NK-92 treated with Interleukin-12 subunit alpha and Interleukin-12 subunit beta, amount 100 ng/mL, for 24 hours (cell line): ENCODE measurements around the gene EFNA2.
"Not testable (repeated sequence)": the region's sequence is repeated elsewhere in the genome, so short reads cannot be mapped to it uniquely, and the experiment has no call there.

Experiments used
- DNase-seq: peaks from one replicate; lab custom pipeline; 2025; lab: John Stamatoyannopoulos, UW

The EFNA2 gene

DNA sequence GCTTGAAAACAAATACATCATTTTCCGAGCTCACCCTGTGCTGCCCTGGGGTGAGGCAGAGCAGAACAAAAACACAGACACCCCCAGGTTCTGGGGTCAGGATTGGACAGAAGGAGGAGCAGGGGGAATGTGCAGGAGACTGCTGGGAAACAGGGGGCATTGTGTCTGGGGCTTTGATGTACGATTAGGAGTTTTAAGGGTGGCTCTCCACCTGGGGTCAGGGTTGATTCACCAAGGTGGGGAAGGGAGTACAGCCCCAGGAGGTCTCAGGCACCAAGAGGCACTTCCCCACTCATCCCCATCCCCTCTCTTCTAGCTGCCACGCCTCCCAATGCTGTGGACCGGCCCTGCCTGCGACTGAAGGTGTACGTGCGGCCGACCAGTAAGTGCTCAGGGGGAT, 12.6 kb downstream of the EFNA2 start:
- no peak for DNase-seq

DNA sequence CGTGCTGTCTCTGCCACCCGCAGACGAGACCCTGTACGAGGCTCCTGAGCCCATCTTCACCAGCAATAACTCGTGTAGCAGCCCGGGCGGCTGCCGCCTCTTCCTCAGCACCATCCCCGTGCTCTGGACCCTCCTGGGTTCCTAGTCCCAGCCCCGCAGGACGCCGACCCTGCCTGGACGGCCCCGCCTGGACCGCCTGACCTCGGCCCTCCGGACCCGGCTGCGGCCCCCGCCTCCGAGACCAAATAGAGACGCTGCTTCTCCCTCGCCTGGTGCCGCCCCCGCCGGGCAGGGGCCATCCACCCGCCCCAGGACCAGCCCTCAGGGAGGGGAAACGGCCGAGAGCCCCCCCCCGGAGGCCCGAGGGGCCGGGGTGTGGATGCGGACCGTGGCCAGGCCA, 14.1 kb downstream of the EFNA2 start:
- DNase-seq: no peak

DNA sequence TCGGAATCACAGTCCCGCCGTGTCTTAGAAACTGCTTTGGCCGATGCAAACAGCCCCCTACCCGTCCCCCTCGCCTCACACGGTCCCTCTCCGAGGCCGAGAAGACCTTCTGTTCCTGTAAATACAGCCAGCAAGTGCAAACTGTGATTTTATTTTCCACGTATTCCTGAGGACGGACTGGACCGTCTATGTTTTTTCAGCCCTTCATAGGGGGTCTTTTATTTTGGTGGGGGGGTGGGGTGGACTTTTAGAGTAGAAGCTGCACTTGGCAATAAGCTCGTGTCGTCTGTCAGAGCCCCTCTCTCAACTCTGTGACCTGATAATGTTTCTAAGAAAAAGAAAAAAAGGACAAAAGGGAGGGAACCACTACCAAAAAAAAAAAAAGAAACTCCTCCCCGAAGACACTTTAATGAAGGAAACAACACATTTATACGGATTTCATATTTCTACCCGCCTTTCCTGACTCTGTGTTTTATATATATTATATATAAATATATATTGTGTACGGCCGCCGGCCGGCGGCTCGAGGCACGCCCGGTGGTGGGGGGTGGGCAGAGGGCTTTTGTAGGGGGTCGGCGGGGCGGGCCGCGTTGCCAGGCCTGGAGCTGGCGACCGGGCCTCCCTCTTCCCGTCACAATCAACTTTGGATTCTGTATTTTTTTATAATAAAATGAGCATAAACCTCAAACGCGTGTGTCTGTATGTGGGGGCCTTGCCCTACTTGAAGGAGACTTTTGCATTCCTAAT, 15.2 kb downstream of the EFNA2 start:
- DNase-seq: no peak

DNA sequence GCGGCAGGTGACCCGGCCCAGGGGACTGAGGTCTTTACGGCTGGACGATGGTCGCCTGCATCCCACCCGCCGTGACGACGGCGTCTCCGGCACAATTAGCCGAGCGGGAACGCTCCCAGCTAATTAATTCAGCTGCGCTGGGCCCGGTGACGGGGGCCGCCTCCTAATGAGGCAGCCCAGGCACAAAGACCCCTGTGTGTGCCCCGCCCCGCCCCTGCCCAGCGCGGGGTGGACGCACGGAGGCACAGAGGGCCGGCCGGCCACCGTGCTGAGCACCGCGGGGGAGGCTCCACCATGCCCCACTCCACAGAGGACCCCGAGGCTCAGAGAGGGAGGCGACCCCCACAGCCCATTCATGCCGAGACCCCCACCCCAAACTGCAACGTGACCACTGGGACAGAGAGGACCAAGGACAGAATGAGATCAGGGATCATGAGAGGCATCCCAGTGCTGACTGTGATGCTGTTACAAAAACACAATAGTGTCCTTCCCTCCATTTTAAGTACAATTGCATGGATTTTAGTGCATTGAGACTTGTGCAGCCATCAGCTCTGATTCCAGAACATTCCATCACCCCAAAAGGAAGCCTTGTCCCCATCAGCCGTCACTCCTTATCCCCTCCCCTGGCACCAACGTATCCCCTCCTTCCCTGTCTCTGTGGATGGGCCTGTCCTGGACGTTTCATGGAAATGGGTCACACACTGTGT, 17.0 kb downstream of the EFNA2 start:
- no peak for DNase-seq

DNA sequence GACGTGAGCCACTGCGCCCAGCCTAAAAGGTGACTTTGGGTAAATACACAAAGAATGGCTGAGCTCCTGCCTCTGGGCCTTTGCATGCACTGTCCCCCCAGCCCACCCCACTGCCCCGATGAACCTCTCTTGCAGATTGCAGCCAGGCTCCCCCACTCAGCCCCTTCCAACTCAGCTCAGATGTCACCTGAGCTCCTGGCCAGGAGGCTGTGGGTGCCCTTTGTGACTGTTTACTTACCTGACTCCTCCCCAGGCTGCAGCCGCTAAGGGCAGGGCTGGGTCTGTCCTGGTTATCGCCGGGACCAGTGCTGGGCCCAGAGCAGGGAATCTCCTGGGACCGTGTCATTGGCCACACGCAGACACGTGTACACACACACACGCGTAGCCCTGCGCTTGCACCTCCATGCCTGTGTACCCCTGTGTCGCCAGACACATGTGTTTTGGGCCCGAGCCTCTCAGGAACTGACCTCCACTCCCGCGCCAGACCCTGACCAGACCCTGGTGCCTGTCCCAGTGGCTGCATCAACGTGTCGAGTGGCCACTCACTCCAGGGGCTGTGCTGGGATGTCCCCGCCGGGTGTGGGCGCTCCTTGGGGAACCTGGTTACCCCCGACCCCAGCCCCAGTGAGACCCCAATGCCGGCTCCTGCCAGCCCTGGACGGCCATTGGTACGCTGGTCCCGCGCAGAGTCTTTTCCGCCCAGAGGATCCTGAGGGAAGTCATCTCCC, 18.7 kb downstream of the EFNA2 start:
- DNase-seq: no peak

DNA sequence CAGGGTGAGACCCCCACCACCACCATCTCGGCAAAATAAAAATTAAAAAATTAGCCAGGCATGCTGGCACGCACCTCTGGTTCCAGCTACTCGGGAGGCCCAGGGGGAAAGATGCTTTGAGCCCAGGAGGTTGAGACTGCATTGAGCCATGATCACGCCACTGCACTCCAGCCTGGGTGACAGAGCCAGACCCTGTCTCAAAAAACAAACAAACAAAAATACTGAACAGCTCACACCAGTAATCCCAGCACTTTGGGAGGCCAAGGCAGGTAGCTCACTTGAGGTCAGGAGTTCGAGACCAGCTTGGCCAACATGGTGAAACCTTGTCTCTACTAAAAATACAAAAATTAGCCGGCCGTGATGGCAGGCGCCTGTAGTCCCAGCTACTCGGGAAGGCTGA, 19.7 kb downstream of the EFNA2 start:
- DNase-seq: not testable (repeated sequence)

DNA sequence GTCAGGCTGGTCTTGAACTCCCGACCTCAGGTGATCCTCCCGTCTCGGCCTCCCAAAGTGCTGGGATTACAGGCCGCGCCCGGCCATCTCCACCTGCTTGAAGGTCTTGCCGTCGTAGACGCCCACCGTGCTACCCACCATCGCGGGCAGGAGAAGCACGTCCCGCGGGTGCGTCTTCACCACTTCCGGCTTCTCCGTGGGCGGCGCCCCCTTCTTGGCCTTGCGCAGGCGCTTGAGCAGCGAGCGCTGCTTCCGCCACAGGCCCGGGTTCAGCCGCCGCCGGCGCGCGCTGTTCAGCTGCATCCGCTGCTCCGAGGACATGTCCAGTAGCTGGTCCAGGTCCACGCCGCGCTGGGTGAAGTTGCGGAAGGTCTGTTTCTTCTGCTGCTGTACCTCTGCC, 21.6 kb downstream of the EFNA2 start:
- DNase-seq: no peak

DNA sequence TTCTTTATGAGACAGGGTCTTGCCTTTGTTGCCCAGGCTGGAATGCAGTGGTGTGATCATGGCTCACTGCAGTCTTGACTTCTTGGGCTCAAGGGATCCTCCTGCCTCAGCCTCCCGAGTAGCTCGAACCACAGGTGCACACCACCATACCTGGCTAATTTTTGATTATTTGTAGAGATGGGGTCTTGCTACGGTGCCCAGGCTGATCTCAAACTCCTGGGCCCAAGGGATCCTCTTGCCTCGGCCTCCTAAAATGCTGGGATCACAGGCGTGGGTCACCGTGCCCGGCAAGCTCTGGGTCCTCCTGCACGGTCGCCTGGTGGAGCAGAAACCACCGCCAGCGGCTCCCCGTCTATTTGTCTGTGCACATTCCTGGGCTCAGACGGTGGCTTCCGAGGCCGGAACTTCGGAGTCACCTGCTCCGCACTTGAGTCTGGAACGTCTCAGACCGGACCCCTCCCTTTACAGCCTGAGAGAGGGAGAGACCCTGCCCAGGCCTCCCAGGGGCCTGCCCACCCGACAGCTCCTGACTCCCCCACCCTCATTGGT, 22.2 kb downstream of the EFNA2 start:
- DNase-seq: no peak

DNA sequence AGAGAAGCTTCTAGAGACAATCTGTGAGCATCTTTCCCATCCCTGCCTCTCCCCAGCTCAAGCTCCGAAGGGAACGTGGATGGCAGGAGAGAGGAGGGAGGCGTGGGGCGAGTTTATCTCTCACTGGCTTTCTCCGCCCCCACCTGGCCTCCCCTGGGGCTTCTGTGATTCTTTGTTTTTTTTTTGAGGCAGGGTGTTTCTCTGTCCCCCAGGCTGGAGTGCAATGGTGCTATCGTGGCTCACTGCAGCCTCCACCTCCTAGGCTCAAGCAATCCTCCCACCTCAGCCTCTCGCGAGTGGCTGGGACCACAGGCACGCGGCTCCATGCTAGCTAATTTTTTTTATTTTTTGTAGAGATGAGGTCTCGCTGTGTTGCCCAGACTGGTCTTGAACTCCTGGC, 23.0 kb downstream of the EFNA2 start:
- DNase-seq: no peak

DNA sequence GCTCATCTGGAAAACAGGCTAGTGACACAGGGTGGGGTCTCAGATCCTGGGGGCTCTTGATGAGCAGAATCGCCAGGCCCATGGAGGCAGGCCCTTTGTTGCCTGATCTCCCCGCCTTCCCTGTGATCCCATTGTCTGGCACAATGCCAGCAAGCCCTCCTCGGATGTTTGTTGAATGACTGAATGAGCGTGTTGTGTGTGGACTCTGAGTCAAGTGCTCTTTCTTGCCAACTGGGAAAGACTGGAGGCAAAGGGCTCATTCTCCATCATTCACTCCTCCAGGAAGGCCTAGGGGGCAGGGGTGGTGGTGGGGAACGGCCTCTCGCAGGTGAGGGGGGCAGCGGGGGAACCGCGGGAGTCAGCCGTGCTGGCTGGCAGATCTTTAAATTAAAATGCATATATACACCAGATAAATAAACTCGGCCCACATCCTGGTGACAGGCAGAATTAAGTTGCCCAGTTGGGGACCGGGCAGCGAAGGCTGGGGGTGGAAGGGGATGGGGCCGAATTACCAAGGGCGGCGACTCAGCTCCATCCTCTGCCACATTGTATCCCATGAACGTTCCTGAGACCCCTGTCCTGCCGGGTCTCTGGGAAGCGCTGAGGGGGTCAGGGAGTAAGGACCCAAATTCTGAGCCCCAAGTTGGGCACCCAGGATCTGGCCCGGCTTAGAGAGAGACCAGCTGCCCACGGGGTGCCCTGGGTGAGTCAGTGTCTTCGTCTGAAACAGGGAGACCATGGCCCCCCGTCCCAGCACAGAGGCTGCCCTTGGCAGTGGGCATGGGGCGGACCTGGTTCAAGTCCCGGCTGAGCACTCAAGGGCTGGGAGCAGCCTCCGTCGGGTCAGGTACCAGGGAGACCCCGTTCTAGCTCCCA, 24.5 kb downstream of the EFNA2 start:
- no peak for DNase-seq

DNA sequence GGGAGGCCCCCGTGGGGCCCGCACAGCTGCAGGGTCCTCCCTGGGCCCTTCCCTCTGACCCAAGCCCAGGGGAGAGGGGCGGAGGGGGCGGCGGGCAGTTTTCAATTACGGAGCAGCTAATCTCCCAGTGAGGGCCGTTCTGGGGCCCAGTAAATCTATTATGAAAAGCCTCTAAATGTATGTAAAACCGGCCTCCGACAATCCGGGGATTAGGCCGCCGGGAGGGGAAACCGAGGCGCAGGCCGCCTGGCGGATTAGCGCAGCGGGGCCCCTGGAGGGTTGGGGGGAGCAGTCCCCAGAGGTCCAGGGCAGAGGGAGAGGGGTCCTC, 25.1 kb downstream of the EFNA2 start:
- no peak for DNase-seq

DNA sequence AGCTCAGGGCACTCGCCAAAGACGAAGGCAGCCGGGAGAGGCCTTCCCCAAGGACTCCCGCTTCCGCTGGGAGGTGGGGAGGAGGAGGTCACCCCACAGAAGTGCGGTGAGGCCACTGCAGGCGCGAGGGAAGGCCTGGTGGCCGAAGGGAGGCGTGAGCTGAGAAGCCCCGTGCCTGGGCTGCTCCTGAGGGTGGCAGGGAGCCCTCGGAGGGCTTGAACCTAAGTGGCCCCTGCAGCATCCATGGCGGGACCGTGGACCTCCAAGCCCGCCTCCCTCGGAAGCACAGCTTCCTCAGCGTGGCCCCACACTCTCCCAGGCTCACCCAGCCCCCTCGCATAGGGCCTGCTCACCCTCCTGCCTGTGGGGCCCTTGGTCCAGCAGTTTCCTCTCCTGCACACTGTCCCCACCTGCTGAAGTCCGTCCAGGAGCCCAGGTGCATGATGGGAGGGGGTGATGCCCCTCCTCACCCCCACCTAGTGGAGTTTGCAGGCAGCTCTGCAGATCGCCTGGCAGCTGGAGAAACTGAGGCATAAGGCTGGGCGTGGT, 25.9 kb downstream of the EFNA2 start:
- DNase-seq: no peak

DNA sequence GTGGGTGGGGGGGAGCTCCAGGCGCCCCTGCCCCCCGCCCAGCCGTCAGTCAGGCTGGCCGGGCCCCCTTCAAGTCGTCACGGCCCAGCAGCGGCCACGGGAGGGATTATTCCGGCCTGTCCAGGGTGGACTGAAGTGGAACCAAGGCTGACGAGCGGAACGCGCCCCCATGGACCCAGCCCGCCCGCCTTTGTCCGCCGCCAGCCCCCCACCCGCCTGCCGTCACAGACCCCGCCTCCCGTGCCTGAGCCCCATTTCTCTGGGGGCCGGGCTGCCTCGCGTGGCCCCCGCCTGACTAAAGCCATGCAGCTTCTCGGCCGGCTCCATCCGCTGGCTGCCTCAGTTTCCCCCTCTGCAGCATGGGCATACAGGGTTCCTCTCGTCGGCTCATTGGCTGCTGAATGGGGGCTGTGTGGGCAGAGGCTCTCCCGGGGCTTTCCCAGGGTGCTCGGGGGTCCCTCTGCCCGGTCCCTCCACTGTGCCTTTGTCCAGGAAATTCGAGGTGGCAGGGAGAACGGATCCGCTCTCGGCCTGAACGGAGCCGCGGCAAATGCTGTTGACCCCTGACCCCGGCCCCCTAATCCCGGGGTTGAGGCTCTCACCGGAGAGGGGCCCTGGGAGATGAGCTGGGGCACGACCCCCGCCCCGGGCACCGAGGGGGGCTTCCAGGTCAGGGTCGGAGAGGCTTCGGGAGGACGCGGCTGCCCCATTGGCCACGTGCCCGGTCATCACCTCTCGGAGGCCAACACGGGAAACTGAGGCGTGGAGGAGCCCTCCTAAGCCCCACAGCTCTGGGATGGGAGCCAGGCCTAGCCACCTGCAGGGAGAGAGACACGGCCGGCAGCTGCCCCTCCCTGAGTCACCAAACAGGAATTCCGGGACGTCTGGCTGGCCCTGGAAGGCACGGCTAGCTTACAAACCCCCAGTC, 27.4 kb downstream of the EFNA2 start:
- no peak for DNase-seq

DNA sequence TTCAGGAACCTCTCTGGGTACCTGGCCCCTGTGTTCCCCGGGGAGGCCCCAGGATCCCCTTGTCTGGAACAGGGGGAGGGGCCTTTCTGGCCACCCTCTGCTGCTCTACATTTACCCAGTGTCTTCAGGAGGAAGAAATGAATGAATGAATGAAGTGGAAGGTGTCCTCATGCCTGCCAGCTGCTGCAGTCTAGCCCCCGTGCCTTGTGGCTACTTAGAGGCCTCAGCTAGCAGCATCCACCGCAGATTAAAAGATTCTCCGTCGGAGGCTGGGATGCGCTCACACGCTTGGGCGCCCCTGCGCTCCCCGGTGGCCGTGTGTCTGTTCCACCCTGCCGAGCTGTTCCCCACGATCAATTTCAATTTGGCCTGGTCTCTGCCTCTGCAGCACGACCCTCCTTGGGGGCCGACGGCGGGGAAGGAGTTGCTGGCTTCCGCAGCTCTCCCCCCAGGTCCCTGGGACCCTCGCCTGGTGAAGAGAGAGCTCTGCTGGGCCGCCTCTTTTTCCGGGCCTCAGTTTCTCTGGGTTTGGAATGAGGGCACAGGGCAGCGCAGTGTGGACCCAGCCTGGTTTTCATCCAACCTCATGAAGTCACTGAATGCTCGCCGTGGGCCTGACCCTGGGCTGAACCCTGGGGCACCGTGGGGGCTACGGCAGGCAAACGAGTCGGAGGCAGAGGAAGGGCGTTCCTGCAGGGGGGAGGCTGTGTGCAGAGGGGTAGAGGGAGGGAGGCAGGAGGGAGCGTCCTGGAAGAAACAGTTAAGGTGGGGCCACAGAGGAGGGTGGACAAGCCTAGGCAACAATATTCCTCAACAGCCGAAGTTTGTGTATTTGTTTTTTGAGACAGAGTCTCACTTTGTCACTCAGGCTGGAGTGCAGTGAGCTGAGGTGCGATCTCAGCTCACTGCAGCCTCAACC, 28.3 kb downstream of the EFNA2 start:
- no peak for DNase-seq

DNA sequence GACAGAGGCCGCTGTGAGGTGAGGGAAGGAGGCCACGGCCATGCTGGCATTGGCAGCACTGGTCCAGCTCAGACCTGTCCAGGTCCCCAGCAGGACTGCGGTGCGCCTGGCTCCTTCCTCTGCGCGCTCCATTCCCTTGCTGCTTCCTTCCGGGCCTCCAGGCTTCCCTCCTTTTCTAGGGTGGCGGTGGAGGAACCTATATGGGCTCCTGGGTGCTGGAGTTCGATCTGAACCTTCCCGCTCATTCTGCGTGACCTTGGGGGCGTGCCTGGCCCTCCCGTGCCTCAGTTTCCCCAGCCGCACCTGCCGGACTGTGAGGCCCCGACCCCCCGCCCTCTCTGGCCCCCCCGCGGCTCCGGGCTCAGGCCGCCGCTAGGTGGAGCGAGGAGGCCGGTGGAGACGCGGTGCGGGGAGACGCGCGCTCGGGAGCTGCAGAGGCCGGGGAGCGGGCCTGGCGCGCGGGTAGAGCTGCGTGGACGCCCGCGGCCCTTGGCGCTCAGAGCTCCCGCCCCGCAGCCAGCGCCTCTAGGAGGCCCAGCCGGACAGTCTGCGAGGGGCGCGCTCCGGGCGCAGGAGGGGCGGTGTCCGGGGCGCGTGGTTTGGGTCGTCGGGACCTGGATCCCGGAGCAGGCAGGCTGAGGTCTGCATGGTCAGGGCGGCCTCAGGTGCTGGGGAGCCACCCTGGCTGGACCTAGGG, 29.9 kb downstream of the EFNA2 start:
- DNase-seq: no peak

DNA sequence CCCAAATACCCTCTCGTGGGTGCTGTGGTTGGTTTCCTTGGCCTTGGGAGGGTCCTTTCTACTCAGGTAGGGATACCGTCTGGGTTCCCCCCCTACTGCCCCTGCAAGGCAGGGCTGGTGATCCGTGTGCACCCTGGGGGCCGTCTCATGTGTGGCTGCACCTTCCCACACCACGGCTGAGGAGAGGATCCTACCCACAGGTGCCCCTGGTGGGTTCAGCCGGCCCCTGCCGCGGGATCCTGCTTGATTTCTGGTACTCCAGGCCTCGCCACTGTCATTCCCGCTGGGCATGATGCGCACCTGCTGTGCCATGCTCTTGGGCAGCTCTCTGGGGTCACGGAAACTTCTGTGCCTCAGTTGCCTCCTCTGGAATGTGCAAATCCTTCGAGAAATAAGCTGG, 30.8 kb downstream of the EFNA2 start:
- no peak for DNase-seq

DNA sequence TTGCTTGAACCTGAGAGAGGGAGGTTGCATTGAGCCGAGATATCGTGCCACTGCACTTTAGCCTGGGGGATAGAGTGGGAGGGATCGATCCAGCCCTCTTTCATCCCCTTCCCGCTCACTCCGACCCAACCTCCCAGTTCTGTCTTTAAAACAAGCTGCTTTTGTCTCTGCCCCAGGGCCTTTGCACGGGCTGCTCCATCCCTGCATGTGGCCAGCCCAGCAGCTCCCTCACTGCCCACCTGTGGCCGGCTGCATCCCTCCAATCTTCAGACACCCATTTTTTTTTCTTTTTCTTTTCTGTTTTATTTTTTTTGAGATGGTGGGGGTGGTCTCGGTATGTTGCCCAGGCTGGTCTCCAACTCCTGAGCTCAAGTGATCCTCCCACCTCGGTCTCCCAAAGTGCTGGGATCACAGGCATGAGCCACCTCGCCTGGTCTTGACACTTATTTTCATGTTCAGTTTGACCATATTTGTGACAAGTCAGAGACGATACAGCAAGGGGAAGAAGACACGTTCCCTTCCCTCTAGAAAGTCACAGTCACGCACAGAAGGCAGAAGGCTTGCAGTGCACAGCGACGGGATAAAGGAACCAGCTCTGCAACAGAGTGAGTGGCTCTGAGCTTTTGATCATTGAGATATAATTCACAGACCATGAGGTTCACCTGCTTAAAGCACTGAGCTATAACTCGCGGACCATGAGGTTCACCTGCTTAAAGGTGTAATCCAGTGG, 31.8 kb downstream of the EFNA2 start:
- no peak for DNase-seq
